Measurements from ENCODE around the gene TP73. TPM values are rescaled to one million over a fixed set of nuclear protein-coding genes. Genes with fewer than 3 reads are reported as not detected.

Gene TP73
- total RNA-seq, 1 donor from 2014 or later = 2.2 TPM

DNA sequence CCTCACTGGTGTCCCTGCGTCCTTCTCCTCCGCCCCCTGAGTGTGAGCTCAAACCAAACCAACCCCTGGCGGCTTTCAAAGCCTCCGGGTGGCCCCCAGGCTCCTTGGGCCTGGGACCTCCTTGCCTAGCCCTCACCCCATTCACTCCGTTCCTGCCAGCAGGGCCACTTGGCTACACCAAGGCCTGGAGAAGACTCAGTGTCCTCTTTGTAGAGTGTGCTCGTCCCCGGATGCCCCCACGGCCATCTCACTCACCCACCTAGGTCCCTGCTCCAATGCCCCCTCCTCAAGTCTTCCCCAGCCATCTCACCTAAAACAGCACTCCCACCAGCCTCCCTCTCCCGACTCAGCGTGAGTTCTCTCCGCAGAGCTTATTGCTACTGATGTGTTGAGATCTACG, 92.8 kb downstream of the TP73 start:
- Mint-ChIP-seq H3K4me3 (ENCODE audit: low read depth) (peak overlapping the region; percentile 87), H3K4me1 (ENCODE audit: low read depth) (peaks cover 16% of the 10 kb centered on the region), H3K27me3 (peaks cover 7% of the 10 kb centered on the region), H3K36me3 (ENCODE audit: insufficient read depth) (peaks cover 8% of the 10 kb centered on the region), H3K27ac (no peak overlapping the region), H3K9me3 (ENCODE audit: low read depth) (no peaks in the 10 kb centered on the region)
- TF ChIP-seq, protein P1, sequence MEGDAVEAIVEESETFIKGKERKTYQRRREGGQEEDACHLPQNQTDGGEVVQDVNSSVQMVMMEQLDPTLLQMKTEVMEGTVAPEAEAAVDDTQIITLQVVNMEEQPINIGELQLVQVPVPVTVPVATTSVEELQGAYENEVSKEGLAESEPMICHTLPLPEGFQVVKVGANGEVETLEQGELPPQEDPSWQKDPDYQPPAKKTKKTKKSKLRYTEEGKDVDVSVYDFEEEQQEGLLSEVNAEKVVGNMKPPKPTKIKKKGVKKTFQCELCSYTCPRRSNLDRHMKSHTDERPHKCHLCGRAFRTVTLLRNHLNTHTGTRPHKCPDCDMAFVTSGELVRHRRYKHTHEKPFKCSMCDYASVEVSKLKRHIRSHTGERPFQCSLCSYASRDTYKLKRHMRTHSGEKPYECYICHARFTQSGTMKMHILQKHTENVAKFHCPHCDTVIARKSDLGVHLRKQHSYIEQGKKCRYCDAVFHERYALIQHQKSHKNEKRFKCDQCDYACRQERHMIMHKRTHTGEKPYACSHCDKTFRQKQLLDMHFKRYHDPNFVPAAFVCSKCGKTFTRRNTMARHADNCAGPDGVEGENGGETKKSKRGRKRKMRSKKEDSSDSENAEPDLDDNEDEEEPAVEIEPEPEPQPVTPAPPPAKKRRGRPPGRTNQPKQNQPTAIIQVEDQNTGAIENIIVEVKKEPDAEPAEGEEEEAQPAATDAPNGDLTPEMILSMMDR (IDR thresholded peaks at IDR 0.05; ENCODE audit: unreplicated experiment) = no peak
- no peak for DNase-seq (ENCODE audit: low spot score, unreplicated experiment)

DNA sequence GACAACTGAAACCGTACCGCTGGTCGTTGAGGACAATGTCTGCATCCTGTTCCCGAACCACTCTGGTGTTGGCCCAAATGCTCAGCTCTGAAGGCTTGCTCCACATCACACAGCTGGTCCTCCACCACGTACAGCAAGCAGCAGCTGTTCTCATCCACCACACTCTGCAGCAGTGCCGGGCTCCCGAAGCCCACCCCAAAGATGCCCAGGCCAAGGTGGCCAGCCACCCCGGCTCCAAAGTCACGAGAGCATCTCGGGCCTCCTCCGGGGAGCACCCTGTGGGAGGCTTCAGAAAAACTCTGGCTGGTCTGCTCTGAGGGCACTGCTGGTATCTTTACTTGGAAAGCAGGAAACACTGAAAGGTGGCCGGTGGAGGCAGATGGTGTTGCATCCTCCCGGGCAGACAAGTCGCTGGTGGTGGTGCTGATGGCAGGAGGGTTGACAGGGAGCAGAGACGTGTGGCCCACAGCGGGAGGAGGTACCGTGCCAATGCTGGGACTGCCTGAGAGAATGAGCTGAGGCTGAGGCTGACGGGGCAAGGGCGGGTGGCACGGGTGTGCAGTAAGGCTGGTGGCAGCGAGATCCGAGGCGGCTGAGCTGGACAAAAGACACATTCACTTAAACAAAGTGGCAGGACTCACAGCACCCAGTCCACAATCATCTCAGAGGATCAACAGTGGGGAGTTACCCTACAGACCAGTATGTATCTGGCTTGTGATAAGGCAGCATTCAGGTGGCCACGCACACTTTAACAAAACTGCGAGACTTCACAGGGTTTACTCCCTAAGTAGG, 93.5 kb downstream of the TP73 start:
- H3K4me1 Mint-ChIP-seq (ENCODE audit: low read depth) = peaks cover 19% of the 10 kb centered on the region
- peaks cover 13% of the 10 kb centered on the region for H3K27me3 Mint-ChIP-seq
- no peak overlapping the region for H3K27ac Mint-ChIP-seq
- H3K9me3 Mint-ChIP-seq (ENCODE audit: low read depth) = no peaks in the 10 kb centered on the region
- TF ChIP-seq, protein P1 (IDR thresholded peaks at IDR 0.05; ENCODE audit: unreplicated experiment) = no peak
- DNase-seq (ENCODE audit: low spot score, unreplicated experiment) = no peak
- H3K36me3 Mint-ChIP-seq (ENCODE audit: insufficient read depth) = peaks cover 6% of the 10 kb centered on the region
- H3K4me3 Mint-ChIP-seq (ENCODE audit: low read depth) = peak overlapping the region; percentile 87

DNA sequence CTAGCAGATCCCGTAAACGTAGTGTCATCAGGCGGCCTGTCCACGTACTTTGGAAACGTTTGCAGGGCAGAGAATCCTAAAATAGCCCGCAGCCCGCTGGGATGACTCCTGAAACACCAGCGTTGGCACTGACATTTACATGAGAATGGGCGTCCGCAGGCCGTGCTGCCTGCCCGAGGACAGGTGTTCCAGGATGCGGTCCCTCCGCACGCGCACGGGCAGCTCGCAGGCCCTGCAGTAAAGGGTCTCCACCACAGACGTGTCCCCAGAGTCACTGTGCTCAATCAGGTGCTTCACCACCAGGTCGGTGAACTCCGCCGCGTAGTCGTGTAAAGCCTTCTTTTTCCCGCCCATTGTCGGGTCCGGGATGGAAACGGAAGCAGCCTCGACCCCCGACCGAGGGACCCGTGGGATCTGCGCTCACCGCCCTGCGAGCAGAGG, 94.1 kb downstream of the TP73 start:
- Mint-ChIP-seq H3K9me3 (ENCODE audit: low read depth) (no peaks in the 10 kb centered on the region), H3K4me1 (ENCODE audit: low read depth) (peaks cover 21% of the 10 kb centered on the region), H3K4me3 (ENCODE audit: low read depth) (peak overlapping the region; percentile 87), H3K36me3 (ENCODE audit: insufficient read depth) (peaks cover 6% of the 10 kb centered on the region), H3K27me3 (peaks cover 19% of the 10 kb centered on the region), H3K27ac (no peak overlapping the region)
- no peak for DNase-seq (ENCODE audit: low spot score, unreplicated experiment)
- TF ChIP-seq, protein P1 (IDR thresholded peaks at IDR 0.05; ENCODE audit: unreplicated experiment) = no peak

DNA sequence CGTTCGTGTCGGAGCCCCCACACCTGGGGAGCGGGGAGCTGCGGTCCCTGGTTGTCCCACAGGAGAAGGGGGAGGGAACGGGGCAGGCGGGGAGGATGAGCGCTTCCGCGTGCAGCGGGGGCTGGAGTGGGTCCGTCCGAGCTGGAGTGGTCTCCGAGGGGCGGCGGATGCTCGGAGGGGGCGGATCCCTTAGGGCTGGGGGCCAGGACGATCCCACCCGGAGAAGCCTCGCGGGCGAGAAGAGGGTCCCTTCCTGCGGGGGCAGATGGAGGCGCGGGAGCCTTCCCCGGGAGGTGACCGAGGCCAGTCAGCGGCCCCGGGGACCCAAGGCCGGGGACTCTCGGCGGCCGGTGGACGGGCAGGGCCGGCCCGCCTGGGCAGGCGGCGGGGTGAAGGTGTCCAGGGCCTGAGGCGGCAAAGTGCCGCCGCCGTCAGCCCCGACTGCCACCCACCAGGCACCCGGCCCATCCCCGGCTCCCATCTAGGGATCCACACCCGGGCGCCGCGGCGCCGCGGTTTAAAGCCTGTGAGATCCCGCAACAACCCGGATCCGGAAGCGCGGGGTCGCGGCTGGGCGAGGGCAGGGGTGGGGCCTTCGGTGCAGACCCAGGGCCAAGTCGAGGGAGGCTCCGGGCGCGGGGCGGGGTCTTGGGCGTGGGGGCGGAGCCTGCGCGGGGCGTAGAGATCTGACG, 94.7 kb downstream of the TP73 start:
- Mint-ChIP-seq H3K4me3 (ENCODE audit: low read depth) (peak overlapping the region; percentile 87), H3K36me3 (ENCODE audit: insufficient read depth) (peaks cover 1% of the 10 kb centered on the region), H3K4me1 (ENCODE audit: low read depth) (peaks cover 21% of the 10 kb centered on the region), H3K27me3 (peaks cover 19% of the 10 kb centered on the region), H3K9me3 (ENCODE audit: low read depth) (no peaks in the 10 kb centered on the region), H3K27ac (no peak overlapping the region)
- TF ChIP-seq, protein P1 (IDR thresholded peaks at IDR 0.05; ENCODE audit: unreplicated experiment) = no peak
- DNase-seq (ENCODE audit: low spot score, unreplicated experiment) = peak; percentile 88

DNA sequence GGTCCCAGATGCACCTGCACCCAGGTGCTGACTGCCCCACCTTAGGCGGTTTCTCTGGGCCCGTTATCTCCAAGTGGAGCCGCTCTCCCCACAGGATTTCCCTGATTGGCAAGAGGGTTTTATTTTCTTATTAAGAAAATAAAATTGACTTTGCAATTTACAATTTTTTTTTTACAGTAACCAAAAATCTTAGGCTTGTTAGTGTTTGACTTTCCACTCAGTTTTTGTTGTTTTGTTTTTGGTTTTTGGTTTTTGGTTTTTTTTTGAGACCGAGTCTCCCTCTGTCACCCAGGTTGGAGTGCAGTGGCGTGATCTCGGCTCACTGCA, 95.2 kb downstream of the TP73 start:
- TF ChIP-seq, protein P1 (IDR thresholded peaks at IDR 0.05; ENCODE audit: unreplicated experiment) = no peak
- Mint-ChIP-seq H3K4me1 (ENCODE audit: low read depth) (peaks cover 21% of the 10 kb centered on the region), H3K27ac (no peak overlapping the region), H3K9me3 (ENCODE audit: low read depth) (no peaks in the 10 kb centered on the region), H3K4me3 (ENCODE audit: low read depth) (peak overlapping the region; percentile 65), H3K27me3 (peaks cover 23% of the 10 kb centered on the region), H3K36me3 (ENCODE audit: insufficient read depth) (no peaks in the 10 kb centered on the region)
- DNase-seq (ENCODE audit: low spot score, unreplicated experiment) = no peak
